Right lobe of liver (tissue), 4 donors: ENCODE measurements around the gene PNKD.

Source experiments
- CTCF ChIP-seq, 4 donors: fragments of 200-600 bp in 3 of 4; fragments of 450-650 bp in 1 of 4; IDR thresholded peaks; one replicate each; pipeline versions ENCODE4 v1.5.1 to v1.8.0; 2016 to 2022; ENCODE audit warnings: antibody characterized with exemption in 4 of 4, mild to moderate bottlenecking in 2 of 4
- POLR2A ChIP-seq: fragments of 450-650 bp; IDR thresholded peaks from one replicate; pipeline ENCODE4 v1.6.1; 2017; ENCODE audit warnings: antibody characterized with exemption, mild to moderate bottlenecking
- donor health status: DM: no; HTN: no; CAD: no.
- donor health status: DM: no; HTN: no; CAD: no.
- donor health status: DM: no; HTN: yes; CAD: no.

- TF ChIP-seq CTCF (IDR thresholded peaks at IDR 0.05) (no peak), POLR2A (no peak)
Observed at GRCh38 chr2:218275371-218276072, 5.2 kb downstream of the PNKD start.
